Bone marrow (tissue), 2 donors: Measurements from ENCODE around the gene CRYZ.

Experiments used
- DNase-seq, 2 donors: peaks; one replicate each; lab custom pipeline; 2025; lab: John Stamatoyannopoulos, UW

CRYZ gene

GRCh38 chr1:74729741-74730478 lies 2.9 kb downstream of the CRYZ start:
- no peak for DNase-seq

DNA sequence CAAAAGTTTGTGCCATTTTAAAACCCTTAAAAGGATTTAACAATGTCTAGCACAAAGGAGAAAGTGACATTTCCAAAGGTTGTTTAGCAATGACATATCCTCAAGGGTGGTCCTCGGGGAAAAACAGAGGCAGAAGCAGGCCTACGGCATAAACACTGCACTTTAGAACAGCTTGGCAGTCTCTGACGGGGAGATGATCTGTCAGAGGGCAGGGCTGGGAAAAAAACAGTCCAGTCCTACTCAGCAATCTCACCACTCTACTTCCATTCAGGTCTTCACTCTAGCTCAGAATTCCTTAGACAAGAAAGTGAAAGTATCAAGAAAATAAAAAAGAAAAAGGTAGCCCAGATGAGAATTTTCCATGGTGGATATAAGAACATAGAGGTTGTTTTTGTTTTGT lies 4.1 kb downstream of the CRYZ start:
- no peak for DNase-seq

- no peak for DNase-seq
Observed at GRCh38 chr1:74726063-74726462, 6.8 kb downstream of the CRYZ start.

GRCh38 chr1:74717626-74718025 lies 15.2 kb downstream of the CRYZ start:
- DNase-seq, result no peak

- DNase-seq, result no peak
Observed at GRCh38 chr1:74716822-74717221, 16.0 kb downstream of the CRYZ start.

GRCh38 chr1:74715806-74716205 lies 17.0 kb downstream of the CRYZ start:
- no peak for DNase-seq

- no peak for DNase-seq
Observed at GRCh38 chr1:74715236-74715502, 17.7 kb downstream of the CRYZ start.

DNA sequence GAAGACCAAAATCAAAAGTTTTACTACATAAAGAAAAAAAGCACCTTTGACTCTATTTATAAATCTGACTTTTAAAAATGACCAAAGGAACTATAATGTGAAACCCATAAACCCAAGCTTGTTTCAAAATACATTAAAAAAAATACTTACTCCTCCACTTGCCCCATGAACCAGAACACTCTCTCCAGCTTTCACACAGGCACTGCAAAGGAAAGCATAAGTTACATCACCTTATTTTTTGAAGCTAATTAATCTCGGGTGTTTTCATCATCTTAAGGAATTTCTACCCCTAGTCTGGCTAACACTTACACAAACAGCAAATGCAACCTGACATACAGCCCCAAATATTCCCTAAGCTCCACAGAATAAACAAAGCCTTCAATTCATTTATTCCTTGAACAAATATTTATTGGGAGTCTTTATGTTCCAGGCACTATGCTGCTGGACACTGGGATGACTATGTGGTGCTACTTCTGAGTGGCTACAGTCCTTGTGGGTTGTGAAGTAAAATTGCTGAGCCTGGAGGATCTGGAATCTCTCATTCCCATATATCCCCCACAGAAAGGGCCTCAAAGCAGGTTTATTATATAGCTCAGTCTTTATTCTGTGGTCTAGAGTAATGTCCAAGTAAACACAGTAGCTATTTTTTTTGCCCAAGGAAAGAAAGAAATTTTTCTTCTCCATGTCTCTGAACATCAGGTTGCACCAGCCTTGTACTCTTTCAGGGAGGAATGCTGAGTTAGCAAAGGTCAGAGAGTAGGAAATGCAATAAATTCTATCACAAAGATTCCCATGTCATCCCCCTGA lies 18.2 kb downstream of the CRYZ start:
- no peak for DNase-seq

DNA sequence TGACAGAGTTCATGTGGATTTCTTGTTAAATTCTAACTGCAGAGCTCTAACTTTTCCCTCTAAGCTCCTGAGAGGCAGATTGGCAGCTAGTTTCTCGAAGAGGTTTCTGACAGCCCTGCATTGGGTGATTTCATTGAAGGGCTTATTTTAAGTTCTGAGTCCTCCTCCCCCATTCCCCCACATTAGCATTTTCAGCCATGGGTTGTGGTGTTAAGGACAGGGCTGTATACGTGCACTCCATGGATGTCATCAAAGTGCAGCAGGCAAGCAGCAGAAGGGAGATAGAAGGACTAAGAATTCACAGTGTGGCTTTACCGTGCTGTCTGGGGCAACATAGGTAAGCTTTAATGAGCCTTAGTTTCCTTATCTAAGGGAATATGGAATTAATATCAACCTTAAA lies 19.0 kb downstream of the CRYZ start:
- no peak for DNase-seq

DNA sequence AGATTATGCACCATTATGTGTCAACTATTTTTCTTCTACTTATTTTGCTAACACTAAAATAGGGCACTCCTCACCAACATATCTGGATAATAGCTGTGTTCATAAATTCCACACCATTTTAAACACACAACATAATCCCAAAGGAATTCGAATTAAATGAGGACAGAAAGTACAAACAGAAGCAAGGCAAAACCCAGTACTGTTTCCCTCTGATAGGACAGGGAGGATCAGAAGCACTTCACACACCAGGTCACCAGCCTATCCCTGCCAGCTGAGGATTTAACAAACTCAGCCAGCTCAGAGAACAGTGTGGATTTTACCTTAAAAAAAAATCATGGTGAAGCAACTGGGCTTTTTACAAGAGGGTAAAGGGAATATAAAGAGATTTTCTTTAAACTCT lies 20.0 kb downstream of the CRYZ start:
- DNase-seq, result no peak

DNA sequence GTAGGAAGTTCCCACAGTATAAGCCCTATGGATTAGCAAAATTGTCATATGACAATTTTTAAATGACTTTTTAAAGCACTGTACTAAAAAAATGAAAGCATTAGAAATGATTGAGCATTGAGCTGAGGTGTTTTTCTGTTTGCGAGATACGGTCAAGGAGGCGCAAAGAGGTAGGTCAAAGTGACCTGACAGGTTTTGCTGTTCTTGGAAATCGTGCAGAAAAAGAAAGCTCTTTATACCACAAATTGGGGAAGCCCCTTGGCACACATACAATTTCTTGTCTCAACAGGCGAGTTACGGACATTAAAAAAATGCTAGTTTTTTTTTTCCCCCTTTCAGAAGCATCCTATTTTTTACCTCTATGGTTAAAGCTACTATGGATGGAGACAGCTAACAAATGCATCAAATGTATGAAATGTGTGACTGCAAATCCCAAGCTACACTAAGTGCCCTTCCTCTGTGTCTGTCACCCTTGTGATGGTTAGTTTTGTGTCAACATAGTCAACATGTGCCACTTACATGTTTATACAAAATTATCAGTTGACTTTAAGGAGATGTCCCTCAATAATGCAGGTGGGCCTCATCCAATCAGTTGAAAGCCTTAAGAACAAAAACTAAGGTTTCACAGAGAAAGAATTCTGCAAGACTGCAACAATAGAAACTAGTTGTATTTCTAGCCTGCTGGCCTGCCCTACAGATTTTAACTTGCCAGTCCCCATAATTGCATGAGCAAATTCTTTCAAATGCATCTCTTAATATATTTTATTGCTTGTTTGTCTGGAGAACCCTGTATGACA lies 29.3 kb downstream of the CRYZ start:
- no peak for DNase-seq

DNA sequence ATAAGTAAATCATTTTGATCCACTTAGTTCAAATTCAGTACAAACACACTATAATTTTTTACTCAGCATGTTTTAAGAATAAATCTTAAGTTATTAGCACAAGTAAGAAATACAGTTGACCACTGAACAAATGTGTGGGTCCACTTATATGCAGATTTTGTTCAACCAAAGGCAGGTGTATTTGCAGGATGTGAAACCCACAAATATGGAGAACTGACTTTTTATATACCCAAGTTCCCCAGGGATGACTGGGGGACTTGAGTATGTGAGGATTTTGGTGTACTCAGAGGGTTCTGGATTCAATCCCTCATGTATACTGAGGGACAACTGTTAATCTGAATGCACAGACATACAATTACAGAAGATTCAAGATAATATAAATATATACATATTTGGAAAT lies 33.5 kb downstream of the CRYZ start:
- no peak for DNase-seq

- no peak for DNase-seq
Observed at GRCh38 chr1:74697832-74698231, 35.0 kb downstream of the CRYZ start.

DNA sequence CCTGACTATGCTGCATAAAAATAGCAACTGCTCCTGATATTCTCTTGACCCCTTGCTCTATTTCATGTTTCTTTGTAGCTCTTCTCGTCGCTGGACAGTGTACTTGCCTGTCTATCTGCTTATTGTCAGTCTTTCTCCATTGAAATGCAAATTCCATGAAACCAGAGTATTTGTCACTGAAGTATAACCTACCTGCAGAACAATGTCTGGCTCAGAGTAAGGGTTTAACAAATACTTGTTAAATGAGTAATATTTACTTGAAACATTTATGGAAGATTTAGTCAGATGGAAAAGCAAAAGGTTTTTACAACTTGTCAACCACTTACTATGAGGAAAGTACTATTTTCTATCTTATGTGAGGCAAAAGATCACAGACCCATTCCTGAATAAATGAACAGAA lies 39.4 kb downstream of the CRYZ start:
- DNase-seq, result no peak

GRCh38 chr1:74690909-74691308 lies 41.9 kb downstream of the CRYZ start:
- no peak for DNase-seq

DNA sequence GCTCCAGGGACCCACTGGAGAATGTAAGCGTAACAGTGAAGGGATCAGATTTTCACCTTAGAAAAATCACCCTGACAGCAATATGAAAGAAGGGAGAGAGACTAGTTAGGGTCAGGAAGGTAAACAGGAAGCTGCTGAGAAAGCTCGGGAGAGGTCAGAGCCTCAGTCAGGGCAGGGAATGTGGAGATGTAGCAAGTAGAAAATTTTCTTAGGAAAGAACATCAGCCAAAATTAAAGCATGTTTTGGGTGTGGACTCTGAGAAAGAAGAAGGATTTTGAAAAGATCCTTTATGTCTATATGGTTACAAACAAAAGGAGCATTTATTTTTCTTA lies 42.5 kb downstream of the CRYZ start:
- no peak for DNase-seq

- peak in 1 of 2 donors; percentile 9 for DNase-seq
Observed at GRCh38 chr1:74689621-74690363, 43.1 kb downstream of the CRYZ start.

DNA sequence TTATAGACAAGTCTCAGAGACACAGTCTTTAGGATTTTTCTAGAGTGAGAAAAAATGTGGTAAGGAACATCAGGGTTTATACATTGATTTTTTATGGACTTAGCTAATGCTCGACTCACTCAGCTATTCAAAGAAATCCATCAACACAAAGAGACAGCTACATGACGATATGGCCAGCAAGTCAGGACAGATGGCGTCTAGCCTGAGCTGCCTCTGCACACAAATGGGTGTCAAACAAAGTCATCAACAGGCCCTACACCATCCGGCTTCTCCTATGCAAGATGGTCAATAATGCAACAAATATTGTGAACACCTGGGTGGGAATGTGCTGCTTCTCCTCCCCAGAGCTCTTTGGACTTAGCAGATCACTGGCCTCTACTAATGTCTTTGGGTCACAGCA lies 45.9 kb downstream of the CRYZ start:
- DNase-seq, result no peak

- no peak for DNase-seq
Observed at GRCh38 chr1:74684301-74684700, 48.5 kb downstream of the CRYZ start.

DNA sequence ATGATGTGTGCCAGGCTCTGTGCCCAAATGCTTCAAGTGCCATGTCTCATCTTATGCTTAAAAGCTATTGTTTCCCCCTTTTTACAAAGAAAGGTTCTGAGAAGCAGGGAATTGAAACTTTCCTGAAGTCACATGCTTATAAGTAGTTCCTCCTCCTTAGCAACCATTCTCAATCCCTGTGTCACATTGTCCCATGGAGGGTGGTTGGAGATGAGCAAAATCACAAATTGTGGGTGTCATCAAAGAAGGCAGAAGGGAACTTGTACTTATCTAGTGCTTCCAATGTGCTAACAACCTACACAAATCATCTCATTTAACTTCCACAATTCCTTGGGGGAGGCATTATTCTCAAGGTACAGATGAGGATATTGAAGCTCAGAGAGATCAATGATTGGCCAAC lies 49.2 kb downstream of the CRYZ start:
- no peak for DNase-seq

DNA sequence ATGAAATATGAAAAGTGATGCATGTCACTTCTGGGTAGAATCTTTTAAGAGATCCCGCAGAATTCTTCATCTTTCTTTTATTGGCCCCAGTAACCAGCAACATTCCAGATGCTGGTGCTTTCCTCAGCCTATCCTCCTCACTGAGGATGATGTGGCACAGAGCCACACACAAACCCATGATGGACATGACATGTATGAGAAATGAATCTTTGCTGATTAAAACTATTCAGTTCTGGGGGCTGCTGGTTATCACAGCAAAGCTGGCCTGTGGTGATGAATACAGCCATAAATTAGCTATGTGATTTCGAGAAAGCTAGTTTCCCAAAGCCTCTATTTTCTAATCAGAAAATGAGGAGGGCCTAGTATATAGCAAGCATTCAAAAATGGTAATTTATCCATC lies 51.0 kb downstream of the CRYZ start:
- DNase-seq, result no peak

DNA sequence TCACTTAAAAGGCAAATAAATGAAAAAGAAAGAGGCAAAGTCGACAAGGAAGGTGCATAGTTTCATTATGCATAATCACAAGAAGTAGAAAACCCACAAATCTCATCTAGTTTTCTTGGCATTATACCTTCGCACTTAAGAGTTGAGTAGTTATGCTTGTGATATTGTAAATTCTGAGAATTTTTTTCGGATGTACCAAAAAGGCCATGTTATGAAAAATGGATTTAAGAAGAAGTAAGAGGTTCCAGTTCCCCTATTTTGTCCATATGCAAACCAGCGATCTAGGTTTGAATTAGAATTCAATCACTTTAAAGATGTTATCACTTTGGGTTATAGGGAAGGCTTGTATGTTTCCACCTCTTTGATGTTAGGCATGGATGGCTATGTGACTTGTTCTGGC lies 51.4 kb downstream of the CRYZ start:
- no peak for DNase-seq

- no peak for DNase-seq
Observed at GRCh38 chr1:74681001-74681400, 51.8 kb downstream of the CRYZ start.
